H9 (cell line): ENCODE data around the gene DPP10. TPM values are rescaled to one million over a fixed set of nuclear protein-coding genes. Genes with fewer than 3 reads are reported as not detected.

Experiments used
- DNase-seq: peaks from one replicate; pipeline ENCODE4 v3.0.0-alpha.2; 2017
- H2AFZ ChIP-seq: one replicate; pipeline ENCODE4 v1.6.1; 2013; ENCODE audit warnings: mild to moderate bottlenecking, low read length, control low read depth, moderate library complexity
- H2AK5ac ChIP-seq: 2 replicates; pipeline ENCODE4 v1.6.1; 2013; ENCODE audit warnings: low read length, control low read depth, mixed read lengths; ENCODE audit not compliant: insufficient read length
- H2BK120ac ChIP-seq: one replicate; pipeline ENCODE4 v1.6.1; 2013; ENCODE audit warnings: low read depth, mild to moderate bottlenecking, low read length, control low read depth, inconsistent platforms; ENCODE audit not compliant: poor library complexity, severe bottlenecking
- H2BK12ac ChIP-seq: 2 replicates; pipeline ENCODE4 v1.6.1; 2013; ENCODE audit warnings: low read length, control low read depth, mixed read lengths, low read depth; ENCODE audit not compliant: insufficient read length
- H2BK15ac ChIP-seq: 2 replicates; pipeline ENCODE4 v1.6.1; 2013; ENCODE audit warnings: low read depth, low read length, control low read depth
- H2BK20ac ChIP-seq: one replicate; pipeline ENCODE4 v1.6.1; 2013; ENCODE audit warnings: low read depth, mild to moderate bottlenecking, low read length, control low read depth, inconsistent platforms; ENCODE audit not compliant: poor library complexity, severe bottlenecking
- H2BK5ac ChIP-seq: 2 replicates; pipeline ENCODE4 v1.6.1; 2013; ENCODE audit warnings: low read length, control low read depth, mixed read lengths; ENCODE audit not compliant: insufficient read length
- H3K14ac ChIP-seq: 2 replicates; pipeline ENCODE4 v1.6.1; 2013; ENCODE audit warnings: low read length, control low read depth; ENCODE audit not compliant: insufficient read depth
- H3K18ac ChIP-seq: 2 replicates; pipeline ENCODE4 v1.6.1; 2013; ENCODE audit warnings: low read depth, mild to moderate bottlenecking, mixed read lengths, low read length, control low read depth; ENCODE audit not compliant: insufficient read length
- H3K23ac ChIP-seq: 2 replicates; pipeline ENCODE4 v1.6.1; 2013; ENCODE audit warnings: low read length, control low read depth, mixed read lengths, low read depth; ENCODE audit not compliant: insufficient read length
- H3K23me2 ChIP-seq: 2 replicates; pipeline ENCODE4 v1.6.1; 2013; ENCODE audit warnings: low read depth, mild to moderate bottlenecking, mixed read lengths, low read length, control low read depth; ENCODE audit not compliant: insufficient read length, poor library complexity, severe bottlenecking
- H3K27ac ChIP-seq: 2 replicates; pipeline ENCODE4 v1.5.1; 2013; ENCODE audit warnings: low read length, control low read depth, mixed read lengths, low read depth; ENCODE audit not compliant: insufficient read length
- H3K27me3 ChIP-seq: 2 replicates; pipeline ENCODE4 v1.6.1; 2013; ENCODE audit warnings: low read length, control low read depth, inconsistent platforms; ENCODE audit not compliant: insufficient read depth
- H3K4ac ChIP-seq: 2 replicates; pipeline ENCODE4 v1.6.1; 2013; ENCODE audit warnings: low read depth, mild to moderate bottlenecking, control low read depth, inconsistent platforms, low read length, moderate library complexity
- H3K4me1 ChIP-seq: 2 replicates; pipeline ENCODE4 v1.6.1; 2013; ENCODE audit warnings: low read length, control low read depth, inconsistent platforms; ENCODE audit not compliant: insufficient read depth
- H3K4me2 ChIP-seq: 2 replicates; pipeline ENCODE4 v1.6.1; 2013; ENCODE audit warnings: low read length, control low read depth, mixed read lengths; ENCODE audit not compliant: insufficient read length, insufficient read depth
- H3K56ac ChIP-seq: 2 replicates; pipeline ENCODE4 v1.6.1; 2013; ENCODE audit warnings: low read depth, mild to moderate bottlenecking, mixed read lengths, low read length, control low read depth; ENCODE audit not compliant: insufficient read length
- H3K79me1 ChIP-seq: 2 replicates; pipeline ENCODE4 v1.6.1; 2013; ENCODE audit warnings: low read depth, mild to moderate bottlenecking, moderate library complexity, low read length, control low read depth, inconsistent platforms; ENCODE audit not compliant: insufficient read depth, poor library complexity, severe bottlenecking
- H3K79me2 ChIP-seq: 2 replicates; pipeline ENCODE4 v1.6.1; 2013; ENCODE audit warnings: low read length, control low read depth, inconsistent platforms; ENCODE audit not compliant: insufficient read depth
- H3K9ac ChIP-seq: 2 replicates; pipeline ENCODE4 v1.6.1; 2013; ENCODE audit warnings: low read length, control low read depth, mixed read lengths; ENCODE audit not compliant: insufficient read length; ENCODE audit errors: extremely low read depth
- H3K9me3 ChIP-seq: one replicate; pipeline ENCODE4 v1.6.1; 2013; ENCODE audit warnings: low read depth, low read length, inconsistent platforms; ENCODE audit not compliant: control insufficient read depth
- H3T11ph ChIP-seq: one replicate; pipeline ENCODE4 v1.6.1; 2013; ENCODE audit warnings: mild to moderate bottlenecking, low read length, control low read depth, inconsistent platforms
- H4K20me1 ChIP-seq: one replicate; pipeline ENCODE4 v1.6.1; 2013; ENCODE audit not compliant: control insufficient read depth, insufficient read length, insufficient read depth
- H4K5ac ChIP-seq: 2 replicates; pipeline ENCODE4 v1.6.1; 2013; ENCODE audit warnings: low read depth, mild to moderate bottlenecking, mixed read lengths, low read length, control low read depth; ENCODE audit not compliant: insufficient read length
- H4K8ac ChIP-seq: replicated peaks from 2 replicates; pipeline ENCODE4 v1.6.1; 2013; ENCODE audit warnings: low read length, control low read depth, mixed read lengths, low read depth; ENCODE audit not compliant: insufficient read length
- H4K91ac ChIP-seq: 2 replicates; pipeline ENCODE4 v1.6.1; 2013; ENCODE audit warnings: low read depth, mild to moderate bottlenecking, moderate library complexity, mixed read lengths, low read length, control low read depth; ENCODE audit not compliant: insufficient read length
- H3K27ac Mint-ChIP-seq, 3 experiments: 2 replicates in 2 of 3; 3 replicates in 1 of 3; pipeline ENCODE4 v1.8.0; 2020 to 2021; ENCODE audit warnings: mixed read lengths in 3 of 3, mild to moderate bottlenecking in 1 of 3, moderate library complexity in 1 of 3
- H3K27me3 Mint-ChIP-seq: 2 replicates; pipeline ENCODE4 v1.8.0; 2021; ENCODE audit warnings: low read depth, mild to moderate bottlenecking, moderate library complexity, mixed read lengths
- H3K36me3 Mint-ChIP-seq, 3 experiments: 2 replicates in 2 of 3; 3 replicates in 1 of 3; pipeline ENCODE4 v1.8.0; 2020 to 2021; ENCODE audit warnings: low read depth in 3 of 3, mixed read lengths in 3 of 3; ENCODE audit not compliant: insufficient read depth in 1 of 3
- H3K4me1 Mint-ChIP-seq, 2 experiments: 2 replicates each; pipeline ENCODE4 v1.8.0; 2020; ENCODE audit warnings: mixed read lengths in 2 of 2
- H3K4me3 Mint-ChIP-seq, 2 experiments: 2 replicates in 1 of 2; 3 replicates in 1 of 2; pipeline ENCODE4 v1.8.0; 2020 to 2021; ENCODE audit warnings: mild to moderate bottlenecking in 2 of 2, mixed read lengths in 2 of 2, moderate library complexity in 1 of 2
- H3K9me3 Mint-ChIP-seq, 2 experiments: 2 replicates in 1 of 2; 3 replicates in 1 of 2; pipeline ENCODE4 v1.8.0; 2020; ENCODE audit warnings: mild to moderate bottlenecking in 2 of 2, mixed read lengths in 2 of 2, moderate library complexity in 1 of 2
- WGBS: extraction: QIAGEN DNeasy Blood & Tissue Kit; methylation state at CpG from one replicate; pipeline ENCODE4 v1.1.7; 2013; ENCODE audit warnings: missing lambda C conversion rate, low lambda C conversion rate, mixed read lengths; ENCODE audit not compliant: insufficient read length; ENCODE audit errors: extremely low coverage; 5-methylcytosine and 5-hydroxymethylcytosine counted together
- total RNA-seq: library from RNA; stranded (reverse); gene quantifications from 2 replicates; pipeline ENCODE4 v1.2.1, GENCODE V29; 2021
- TF ChIP-seq, protein P1 (sequence below): fragments of 200-600 bp; sonication (generic); conservative IDR thresholded peaks from 3 replicates; pipeline ENCODE4 v1.8.0; 2021; ENCODE audit warnings: antibody characterized with exemption, mild to moderate bottlenecking

The DPP10 gene
- total RNA-seq, 1 experiment from 2014 or later: 11.3 TPM

- WGBS: no CpG with 5 or more reads among the region's 4 CpGs
- DNase-seq: no peak
- H3K27ac Mint-ChIP-seq: peak overlapping the region in 1 of 3 experiments; percentile 56; a peak in 1 of 7 replicates
Observed at GRCh38 chr2:115199966-115200365, 757.5 kb downstream of the DPP10 start.

More at GRCh38 chr2:115199966-115200365, 757.5 kb downstream of the DPP10 start:
- Mint-ChIP-seq H3K4me1 (peaks cover 0 to 2% of the 10 kb centered on the region in 2 experiments; a peak in 2 of 4 replicates), H3K27me3 (no peaks in the 10 kb centered on the region), H3K9me3 (peaks cover 0 to 3% of the 10 kb centered on the region in 2 experiments; a peak in 1 of 5 replicates), H3K4me3 (no peak overlapping the region), H3K36me3 (peaks cover 0 to 21% (median 2%) of the 10 kb centered on the region in 3 experiments; a peak in 3 of 7 replicates)
- Histone ChIP-seq H3T11ph (no peak overlapping the region), H3K9ac (no peak overlapping the region), H3K79me1 (no peaks in the 10 kb centered on the region), H4K5ac (no peak overlapping the region), H3K23ac (no peak overlapping the region), H3K79me2 (no peaks in the 10 kb centered on the region), H4K8ac (no peak overlapping the region), H2AK5ac (no peak overlapping the region), H2BK15ac (no peak overlapping the region), H3K56ac (no peak overlapping the region), H3K27ac (no peak overlapping the region), H2BK20ac (no peak overlapping the region), H3K14ac (no peak overlapping the region), H4K91ac (no peak overlapping the region), H2BK12ac (no peak overlapping the region), H2BK120ac (no peak overlapping the region), H2BK5ac (no peak overlapping the region), H3K27me3 (no peaks in the 10 kb centered on the region), H3K4me1 (no peaks in the 10 kb centered on the region), H3K4me2 (no peak overlapping the region), H3K23me2 (no peaks in the 10 kb centered on the region), H3K18ac (no peak overlapping the region), H4K20me1 (no peaks in the 10 kb centered on the region), H2AFZ (no peak overlapping the region), H3K9me3 (no peaks in the 10 kb centered on the region), H3K4ac (no peak overlapping the region)
- TF ChIP-seq, protein P1, sequence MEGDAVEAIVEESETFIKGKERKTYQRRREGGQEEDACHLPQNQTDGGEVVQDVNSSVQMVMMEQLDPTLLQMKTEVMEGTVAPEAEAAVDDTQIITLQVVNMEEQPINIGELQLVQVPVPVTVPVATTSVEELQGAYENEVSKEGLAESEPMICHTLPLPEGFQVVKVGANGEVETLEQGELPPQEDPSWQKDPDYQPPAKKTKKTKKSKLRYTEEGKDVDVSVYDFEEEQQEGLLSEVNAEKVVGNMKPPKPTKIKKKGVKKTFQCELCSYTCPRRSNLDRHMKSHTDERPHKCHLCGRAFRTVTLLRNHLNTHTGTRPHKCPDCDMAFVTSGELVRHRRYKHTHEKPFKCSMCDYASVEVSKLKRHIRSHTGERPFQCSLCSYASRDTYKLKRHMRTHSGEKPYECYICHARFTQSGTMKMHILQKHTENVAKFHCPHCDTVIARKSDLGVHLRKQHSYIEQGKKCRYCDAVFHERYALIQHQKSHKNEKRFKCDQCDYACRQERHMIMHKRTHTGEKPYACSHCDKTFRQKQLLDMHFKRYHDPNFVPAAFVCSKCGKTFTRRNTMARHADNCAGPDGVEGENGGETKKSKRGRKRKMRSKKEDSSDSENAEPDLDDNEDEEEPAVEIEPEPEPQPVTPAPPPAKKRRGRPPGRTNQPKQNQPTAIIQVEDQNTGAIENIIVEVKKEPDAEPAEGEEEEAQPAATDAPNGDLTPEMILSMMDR: no peak
